GM19395 (cell line): ENCODE measurements around the gene BCO1.
A peak's percentile ranks its signal among the peaks of the same experiment; 100 is the strongest.
"Not testable (repeated sequence)": the region's sequence is repeated elsewhere in the genome, so short reads cannot be mapped to it uniquely, and the experiment has no call there.

ENCODE experiments used
- ATAC-seq: cut with Tn5 transposase; IDR thresholded peaks from one replicate; pipeline ENCODE4 v1.9.1; 2021; ENCODE audit warnings: mild to moderate bottlenecking, moderate library complexity; ENCODE audit not compliant: unreplicated experiment

Gene BCO1, protein sequence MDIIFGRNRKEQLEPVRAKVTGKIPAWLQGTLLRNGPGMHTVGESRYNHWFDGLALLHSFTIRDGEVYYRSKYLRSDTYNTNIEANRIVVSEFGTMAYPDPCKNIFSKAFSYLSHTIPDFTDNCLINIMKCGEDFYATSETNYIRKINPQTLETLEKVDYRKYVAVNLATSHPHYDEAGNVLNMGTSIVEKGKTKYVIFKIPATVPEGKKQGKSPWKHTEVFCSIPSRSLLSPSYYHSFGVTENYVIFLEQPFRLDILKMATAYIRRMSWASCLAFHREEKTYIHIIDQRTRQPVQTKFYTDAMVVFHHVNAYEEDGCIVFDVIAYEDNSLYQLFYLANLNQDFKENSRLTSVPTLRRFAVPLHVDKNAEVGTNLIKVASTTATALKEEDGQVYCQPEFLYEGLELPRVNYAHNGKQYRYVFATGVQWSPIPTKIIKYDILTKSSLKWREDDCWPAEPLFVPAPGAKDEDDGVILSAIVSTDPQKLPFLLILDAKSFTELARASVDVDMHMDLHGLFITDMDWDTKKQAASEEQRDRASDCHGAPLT

DNA sequence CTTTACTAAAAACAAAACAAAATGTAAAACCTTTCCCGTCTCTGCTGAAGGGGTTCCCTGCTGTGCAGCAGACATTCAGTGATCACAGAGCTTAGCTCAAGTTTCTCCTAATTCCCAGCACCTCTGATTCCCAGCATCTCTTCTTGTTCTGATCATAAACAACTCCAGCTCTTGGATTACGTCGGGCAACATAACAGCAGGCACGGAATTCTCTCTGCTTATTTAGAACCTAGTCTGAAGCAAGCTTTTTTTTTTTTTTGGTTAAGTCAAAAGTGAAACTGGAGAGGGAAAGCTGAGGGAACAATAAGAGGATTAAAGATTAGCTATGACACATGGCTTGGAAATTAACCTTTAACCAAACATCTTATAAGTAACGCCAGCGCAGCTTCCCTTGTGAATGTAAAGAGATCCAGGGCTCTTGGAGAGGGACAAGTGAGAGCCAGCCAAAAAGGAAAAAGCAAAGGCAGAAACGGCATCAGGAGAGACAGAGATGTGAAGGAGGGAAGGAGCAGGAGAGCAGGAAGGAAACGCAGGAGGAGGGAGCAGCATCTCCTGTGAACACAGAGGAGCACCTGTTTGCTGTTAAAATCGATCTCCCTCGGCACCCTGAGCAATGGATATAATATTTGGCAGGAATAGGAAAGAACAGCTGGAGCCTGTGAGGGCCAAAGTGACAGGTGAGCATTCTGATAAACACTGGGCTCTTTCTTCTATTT, at the start of gene BCO1:
Gene BCO1 (plus strand): TSS at position 394 of the 716 bp plus-strand sequence. CDS start 220 bp downstream, at position 614.
- peak; percentile 57 for ATAC-seq

DNA sequence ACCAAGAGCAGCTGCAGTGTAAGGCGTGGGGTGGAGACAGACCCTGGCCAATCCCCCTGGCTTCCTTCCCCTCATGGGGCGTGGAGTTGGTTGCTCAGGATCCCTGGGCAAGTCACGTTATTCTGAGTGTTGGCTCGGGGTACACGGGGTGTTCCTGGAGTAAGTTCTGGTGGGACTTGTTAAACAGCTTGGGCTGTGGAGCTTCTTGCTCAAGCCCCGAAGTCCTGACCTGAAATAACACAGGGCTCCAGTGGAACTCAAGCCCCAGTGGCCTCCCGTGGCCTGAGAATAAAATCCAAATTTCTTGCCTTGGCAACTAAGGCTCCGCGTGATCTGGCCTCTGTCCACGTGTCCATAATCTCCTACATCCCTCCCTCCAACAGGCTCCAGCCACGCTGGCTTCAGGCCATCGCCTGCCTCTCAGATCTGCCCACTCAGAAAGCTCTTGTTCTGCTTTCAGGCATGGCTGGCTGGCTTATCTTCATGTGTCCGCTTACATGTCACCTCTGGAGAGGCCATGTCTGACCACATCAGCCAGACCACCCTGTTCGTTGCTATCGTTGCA, 49.3 kb upstream of the BCO1 start:
- no peak for ATAC-seq

DNA sequence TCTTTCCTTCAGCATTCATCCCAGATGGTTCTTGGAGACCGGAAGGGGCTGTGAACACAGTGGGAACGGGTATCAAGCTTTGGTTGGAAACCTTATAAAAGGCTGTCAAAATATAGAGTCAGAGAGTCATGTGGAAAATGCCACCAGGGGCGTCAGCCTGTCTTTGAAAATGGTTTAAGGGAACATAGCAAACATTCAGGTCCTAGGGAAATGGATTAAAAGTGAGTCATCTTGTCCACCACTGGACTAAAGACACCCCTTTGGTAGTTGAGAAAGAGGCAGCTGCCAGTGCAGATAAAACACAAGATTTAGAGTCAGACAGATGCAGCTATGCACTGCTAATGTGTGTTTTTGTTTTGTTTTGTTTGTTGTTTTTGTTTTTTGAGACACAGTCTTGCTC, 47.8 kb upstream of the BCO1 start:
- ATAC-seq = no peak

DNA sequence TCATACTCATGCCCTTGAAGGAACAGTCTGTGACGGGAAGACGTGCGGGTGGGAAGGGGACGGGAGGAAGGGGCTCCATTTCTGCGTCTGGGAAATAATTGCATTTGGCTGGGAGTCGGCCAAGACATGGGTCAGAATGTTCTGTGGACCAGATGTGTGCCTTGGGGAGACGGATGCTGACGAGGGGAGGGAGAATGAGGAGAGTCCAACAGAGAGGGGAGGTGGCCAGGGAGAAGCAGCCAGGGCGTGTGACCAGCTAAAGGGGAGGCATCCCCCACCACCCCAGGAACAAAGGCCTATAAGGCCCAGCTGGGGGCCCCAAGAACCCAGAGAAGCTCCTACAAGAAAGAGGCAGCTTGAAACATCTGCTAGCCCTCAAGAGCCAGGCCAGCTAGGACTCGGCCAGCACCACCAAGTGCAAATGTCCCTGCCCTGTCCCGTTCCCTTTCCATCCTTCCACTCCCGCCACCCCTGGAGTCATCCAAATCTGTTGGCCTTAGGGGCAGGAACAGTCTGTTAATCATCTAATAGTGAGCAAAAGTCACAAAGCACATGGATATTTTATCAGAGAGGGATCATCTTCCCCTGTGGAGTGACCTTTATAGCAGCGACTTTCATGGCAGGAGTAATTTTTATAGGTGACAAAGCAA, 42.5 kb upstream of the BCO1 start:
- no peak for ATAC-seq

DNA sequence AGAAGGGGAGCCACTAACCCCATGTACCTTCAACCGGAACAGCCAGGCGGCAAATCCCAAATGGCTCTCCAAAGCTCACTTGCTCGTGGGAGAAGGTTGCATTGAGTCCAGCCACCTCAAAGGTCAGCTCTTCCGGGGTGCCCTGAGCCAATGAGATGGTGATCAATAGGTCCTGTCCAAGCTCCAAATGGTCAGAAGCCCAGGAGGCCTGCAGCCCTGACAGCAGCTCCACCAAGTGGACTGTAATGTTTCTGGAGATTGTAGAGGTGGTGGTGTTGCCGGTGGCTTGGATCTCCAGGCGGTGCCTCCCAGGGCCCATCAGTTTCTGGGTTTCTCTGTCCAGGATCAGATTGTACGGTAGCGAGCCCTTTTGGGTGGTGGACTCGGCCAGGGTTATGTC, 39.9 kb upstream of the BCO1 start:
- no peak for ATAC-seq

DNA sequence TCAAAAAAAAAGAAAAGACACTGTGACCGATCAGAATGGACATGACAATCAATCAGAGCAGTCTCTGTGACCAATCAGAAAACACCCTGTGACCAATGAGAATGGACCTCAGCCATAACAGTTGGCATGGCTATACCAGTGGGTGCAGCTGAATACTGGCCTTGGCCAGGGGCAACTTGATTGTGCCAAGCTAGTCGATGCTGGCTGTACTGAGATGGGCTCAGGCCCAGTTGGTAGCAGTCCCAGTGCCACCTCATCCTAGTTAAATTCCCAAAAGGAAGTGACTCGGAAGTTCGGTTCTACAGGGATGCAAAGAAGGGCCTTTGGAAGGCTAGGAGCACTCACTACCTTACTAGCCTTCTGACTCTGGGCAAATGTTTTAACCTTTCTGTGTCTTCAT, 37.2 kb upstream of the BCO1 start:
- ATAC-seq = no peak

DNA sequence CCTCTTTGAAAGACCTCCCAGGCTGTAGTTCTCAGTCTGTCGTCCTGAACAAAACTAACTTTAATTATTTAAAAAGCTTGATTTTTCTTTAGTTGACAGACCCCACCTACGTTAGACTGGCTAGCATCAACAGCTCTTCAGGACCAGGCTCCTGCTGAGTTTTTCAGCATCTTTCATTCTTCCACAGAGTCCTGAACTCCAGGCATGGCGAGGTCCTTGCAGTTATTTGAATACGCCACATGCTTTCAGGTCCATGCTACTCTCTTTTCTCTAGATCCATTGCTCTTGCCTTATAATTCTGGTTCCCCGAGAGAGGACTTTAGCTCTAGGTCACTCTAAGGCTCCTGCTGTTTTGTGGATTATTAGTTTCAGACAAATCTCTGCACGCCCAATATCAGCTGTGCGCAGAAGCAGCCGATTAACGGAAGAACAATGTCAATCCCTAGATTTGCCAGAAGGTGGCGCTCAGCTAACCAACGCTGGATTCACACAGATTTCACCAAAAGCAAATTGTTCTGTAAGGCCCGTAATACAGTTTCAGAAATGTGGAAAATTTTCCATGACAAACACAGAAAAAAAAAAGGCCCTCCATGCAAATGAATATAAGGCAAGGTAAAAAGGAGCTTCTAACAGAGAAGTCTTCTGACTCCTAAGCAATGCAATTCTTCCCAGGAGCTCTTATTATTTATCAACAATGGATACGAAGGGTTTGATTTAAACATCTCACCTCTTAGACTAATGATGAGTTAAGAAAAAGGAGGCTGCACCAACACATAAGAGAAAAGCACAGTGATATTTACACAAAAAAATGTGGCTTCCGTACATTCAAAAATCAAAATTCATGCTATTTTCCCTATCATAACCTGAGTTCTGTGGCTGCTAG, 33.5 kb upstream of the BCO1 start:
- no peak for ATAC-seq

DNA sequence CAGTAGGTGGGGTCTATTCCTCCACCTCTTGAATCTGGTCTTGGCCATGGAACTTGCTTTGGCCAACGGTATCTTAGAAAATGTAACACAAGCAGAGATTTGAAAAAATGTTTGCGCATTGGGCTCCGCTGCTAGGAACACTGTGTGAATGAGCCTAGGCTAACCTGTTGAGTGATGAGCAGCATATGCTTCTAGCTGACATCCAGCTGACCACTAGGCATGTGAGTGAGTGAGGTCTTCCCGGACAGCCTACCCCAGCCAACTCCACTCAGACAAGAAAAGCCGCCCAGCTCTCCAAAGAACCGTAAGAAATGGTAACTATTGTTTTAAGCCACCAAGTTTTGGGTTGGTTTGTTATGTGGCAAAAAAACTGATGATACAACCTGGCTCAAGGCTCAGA, 31.4 kb upstream of the BCO1 start:
- ATAC-seq = no peak

DNA sequence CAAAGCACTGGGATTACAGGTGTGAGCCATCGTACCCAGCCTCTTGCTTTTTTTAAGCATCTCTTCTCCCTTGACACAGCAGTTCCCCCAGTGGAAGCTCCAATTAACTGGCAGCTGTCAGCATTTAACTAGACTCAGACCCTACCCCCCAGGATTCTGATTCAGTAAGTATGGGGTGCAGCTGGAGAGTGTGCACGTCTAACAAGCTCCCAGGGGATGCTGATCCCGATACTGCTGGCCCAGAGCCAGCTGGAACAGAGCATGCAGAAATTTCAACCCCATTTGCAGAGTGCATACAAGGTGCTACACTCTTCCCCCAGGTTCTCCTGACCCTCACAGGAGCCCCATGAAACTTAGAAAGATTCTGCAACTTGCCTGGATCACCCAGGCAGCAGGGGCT, 27.7 kb upstream of the BCO1 start:
- ATAC-seq = no peak

DNA sequence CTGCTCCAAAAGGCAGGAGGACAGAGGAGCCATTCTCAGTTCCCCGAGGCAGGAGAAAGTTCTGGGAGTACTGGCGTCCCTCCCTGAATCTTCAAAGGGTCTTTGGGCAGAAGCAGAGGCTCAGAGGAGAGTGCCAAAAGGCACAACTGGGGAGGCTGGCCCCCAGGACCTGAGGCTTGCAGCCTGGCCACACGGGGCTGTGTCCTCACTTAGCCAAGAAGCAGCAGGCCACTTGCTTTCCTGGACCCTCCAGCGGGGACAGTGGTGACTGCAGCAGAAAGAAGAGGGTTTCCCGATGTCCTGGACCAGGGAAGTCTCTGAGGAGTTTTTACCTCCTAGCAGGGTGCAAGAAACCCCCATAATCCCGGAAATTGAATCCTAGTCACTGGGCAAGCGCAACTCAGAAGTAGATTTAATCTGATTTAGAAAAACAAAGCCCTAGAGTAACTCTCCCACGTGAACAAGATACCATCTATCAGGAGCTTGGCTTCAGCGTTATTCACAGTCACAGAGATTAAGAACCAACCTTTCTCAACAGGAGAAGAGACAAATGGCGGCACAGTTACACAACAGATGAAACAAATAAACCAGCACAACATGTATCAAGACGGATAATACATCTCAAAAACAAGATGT, 25.5 kb upstream of the BCO1 start:
- ATAC-seq = no peak

DNA sequence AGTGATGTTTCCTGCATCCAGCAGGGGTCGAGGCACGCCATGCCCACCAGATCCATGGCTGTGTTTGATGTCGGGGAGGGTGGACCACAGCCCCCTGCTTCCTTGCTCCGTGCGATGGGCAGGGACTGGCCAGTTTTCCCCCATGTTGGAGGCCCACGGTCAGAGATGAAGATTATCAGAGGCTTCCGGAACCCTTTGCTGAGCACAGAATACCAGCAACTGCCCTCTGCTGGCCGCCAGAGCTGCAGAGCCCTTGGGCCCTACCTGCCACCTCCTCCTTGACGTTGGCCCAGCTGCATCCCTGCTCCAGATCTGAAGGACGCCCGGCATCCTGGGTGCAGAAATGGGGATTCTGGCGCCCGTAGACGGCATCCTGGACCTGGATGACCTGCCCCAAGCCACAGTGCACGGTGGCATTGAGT, 23.7 kb upstream of the BCO1 start:
- ATAC-seq = no peak

DNA sequence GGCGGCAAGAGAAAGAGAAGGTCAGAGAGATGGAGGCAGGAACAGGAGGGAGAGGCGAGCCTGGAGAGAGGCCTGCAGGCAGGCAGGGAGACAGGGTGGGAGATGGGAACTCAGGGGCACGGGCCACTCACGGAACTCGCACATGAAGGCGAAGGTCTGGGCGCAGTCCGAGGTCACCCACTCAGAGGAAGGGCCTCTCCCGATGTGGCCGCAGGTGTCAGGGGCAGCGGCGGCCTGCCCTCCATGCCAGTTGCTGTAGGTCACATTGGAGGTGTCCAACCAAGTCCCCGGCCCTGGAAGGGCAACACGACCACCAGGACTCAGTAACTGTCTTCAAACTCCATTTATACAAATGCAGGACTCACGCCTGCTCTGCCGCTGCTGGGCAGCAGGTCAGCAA, 22.4 kb upstream of the BCO1 start:
- no peak for ATAC-seq

DNA sequence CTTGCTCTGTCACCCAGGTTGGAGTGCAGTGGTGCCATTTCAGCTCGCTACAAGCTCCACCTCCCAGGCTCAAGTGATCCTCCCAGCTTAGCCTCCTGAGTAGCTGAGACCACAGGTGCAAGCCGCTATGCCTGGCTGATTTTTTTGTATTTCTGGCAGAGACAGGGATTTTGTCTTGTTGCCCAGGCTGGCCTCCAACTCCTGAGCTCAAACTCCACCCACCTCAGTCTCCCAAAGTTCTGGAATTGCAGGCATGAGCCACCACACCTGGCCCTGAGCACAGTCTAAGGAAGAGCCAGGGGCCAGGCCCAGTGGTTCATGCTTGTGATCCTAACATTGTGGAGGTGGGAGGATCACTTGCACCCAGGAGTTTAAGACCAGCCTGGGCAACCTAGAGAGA, 21.8 kb upstream of the BCO1 start:
- ATAC-seq = no peak

DNA sequence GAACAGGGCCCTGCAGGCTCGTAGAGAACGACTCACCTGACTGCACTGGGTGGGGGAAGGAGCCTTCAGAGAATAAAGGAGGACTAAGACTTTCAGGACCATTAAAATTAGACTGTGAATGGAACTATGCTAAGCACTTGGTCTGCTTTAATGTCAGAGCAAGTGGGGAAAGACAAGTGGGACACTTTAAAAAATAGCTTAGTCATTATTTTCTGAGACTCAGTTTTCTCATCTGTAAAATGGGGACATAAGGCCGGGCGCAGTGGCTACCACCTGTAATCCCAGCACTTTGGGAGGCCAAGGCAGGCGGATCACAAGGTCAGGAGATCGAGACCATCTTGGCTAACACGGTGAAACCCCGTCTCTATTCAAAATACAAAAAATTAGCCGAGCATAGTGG, 19.3 kb upstream of the BCO1 start:
- ATAC-seq = no peak

DNA sequence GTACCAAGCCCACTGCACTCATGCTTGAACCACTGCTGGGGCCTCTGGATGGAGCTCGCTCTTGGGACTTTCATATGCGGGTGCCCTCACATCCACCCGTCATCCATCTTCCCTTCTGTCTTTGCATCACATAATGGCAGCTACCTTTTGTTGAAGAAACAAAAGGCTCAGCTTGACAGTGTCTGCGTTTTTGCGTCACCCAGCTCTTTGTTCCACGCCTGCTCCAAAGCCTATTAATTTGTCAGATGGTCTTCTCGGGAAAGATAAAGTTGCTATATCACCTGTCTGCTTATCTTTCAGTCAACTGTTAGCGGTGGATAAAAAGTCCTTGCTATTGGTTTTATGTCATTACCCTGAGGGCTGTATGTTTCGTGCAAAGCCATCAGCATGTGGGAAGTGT, 18.1 kb upstream of the BCO1 start:
- ATAC-seq = no peak

DNA sequence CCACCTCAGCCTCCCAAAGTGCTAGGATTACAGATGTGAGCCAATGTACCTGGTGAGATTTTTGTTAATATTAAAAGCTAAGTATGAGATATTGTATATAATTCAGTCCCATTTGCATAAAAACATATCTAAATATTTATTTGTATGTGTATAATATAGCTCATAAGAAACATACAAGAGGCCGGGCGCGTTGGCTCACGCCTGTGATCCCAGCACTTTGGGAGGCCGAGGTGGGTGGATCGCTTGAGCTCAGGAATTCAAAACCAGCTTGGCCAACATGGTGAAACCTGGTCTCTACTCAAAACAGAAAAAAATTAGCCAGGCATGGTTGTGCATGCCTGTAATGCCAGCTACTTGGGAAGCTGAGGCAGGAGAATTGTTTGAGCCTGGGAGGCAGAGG, 16.8 kb upstream of the BCO1 start:
- no peak for ATAC-seq

DNA sequence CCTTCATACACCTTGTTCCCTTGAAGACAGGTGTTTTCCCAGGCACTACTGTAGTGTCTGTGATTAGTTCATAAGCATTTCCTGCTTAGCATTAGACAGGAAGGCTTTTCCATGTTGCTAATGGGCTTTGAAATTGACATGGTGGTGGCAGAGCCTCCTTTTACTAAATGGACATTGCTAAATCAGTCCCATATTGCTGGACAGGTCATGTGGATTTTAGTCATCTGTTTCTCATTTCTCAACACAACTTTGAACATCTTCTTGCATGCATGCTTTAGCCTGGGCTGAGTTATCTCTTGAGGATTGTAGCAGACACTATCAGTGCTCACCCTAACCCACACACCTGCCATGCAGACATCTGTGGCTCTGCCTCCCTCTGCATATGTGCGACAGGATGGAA, 13.7 kb upstream of the BCO1 start:
- no peak for ATAC-seq

DNA sequence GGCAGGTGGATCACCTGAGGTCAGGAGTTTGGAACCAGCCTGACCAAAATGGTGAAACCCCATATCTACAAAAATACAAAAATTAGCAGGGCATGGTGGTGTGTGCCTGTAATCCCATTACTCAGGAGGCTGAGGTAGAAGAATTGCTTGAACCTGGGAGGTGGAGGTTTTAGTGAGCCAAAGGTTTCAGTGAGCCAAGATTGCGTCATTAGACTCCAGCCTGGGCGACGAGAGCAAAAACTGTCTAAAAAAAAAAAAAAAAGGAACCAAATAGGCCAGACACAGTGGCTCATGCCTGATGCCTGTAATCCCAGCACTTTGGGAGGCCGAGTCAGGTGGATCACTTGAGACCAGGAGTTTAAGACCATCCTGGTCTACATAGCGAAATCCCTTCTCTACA, 12.8 kb upstream of the BCO1 start:
- ATAC-seq = not testable (repeated sequence)

DNA sequence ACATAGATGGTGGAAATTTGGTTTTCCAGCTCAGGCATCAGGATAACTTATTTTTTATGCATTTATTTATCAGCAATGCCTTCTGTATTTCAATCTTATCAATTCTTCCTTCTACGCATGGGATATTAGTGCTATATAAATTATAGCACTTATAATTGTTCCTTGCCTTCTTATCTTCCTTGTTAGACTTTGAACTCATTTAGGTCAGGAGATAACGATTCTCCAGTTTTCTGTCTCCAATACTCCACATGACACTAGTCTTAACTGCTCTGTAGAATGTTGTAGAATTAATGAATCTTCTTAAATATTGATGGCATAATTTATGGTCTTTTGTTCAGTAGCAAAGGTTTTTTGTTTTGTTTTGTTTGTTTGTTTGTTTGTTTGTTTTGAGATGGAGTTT, 10.7 kb upstream of the BCO1 start:
- no peak for ATAC-seq

DNA sequence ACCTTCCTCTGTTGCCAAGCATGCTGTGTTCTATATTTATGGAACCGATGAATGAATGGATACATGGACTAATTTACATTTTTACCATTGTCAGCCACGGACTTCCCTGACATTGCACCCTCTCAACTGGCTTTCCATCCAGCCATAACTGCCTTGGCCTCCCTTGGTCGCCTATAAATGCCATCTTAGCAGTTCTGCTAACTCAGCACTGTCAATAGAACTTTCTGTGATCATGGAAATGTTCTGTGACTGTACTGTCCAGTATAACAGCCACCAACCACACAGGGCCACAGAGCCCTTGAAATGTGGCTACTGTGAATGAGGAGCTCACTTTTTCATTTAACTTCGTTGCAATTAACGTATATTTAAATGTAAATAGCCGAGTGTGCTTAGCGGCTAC, 8.7 kb upstream of the BCO1 start:
- no peak for ATAC-seq
